H1 (cell line): ENCODE results near the gene TCF7L1. TPM values are rescaled to one million over a fixed set of nuclear protein-coding genes. Genes with fewer than 3 reads are reported as not detected.

Experiments
- CTCF ChIA-PET: fragments of 300-600 bp; sonication (Branson Sonifier 250); formaldehyde crosslinking; loops from one replicate; lab custom pipeline; 2021; ENCODE audit not compliant: partially characterized antibody; lab: Charles Lee
- POLR2A ChIA-PET: fragments of 300-600 bp; sonication (Branson Sonifier 250); formaldehyde crosslinking; loops from one replicate; lab custom pipeline; 2021; ENCODE audit warnings: inconsistent platforms; ENCODE audit not compliant: partially characterized antibody; lab: Charles Lee
- DNase-seq, 2 experiments: peaks; one replicate each; pipeline versions ENCODE4 v3.0.0 to v3.0.0-alpha.2; 2010 to 2022; ENCODE audit warnings: low spot score in 2 of 2, low read depth in 1 of 2, mixed read lengths in 1 of 2
- FAIRE-seq: peaks from 2 replicates; lab custom pipeline; 2011; peaks lifted over from hg19 to GRCh38; lab: Jason Lieb, UNC
- H2AFZ ChIP-seq: 2 replicates; pipeline ENCODE4 v1.8.1; 2012; ENCODE audit warnings: low read length, inconsistent platforms
- H2AK5ac ChIP-seq: 2 replicates; pipeline ENCODE4 v1.6.1; 2013; ENCODE audit warnings: low read depth, low read length
- H2BK120ac ChIP-seq: replicated peaks from 2 replicates; pipeline ENCODE3; 2013; ENCODE audit warnings: low read depth, low read length, inconsistent platforms
- H2BK12ac ChIP-seq: 2 replicates; pipeline ENCODE4 v1.6.1; 2013; ENCODE audit warnings: low read depth, low read length
- H2BK15ac ChIP-seq: 2 replicates; pipeline ENCODE4 v1.6.1; 2013; ENCODE audit warnings: low read length
- H2BK20ac ChIP-seq: 2 replicates; pipeline ENCODE4 v1.6.1; 2013; ENCODE audit warnings: low read length
- H2BK5ac ChIP-seq: 2 replicates; pipeline ENCODE4 v1.6.1; 2013; ENCODE audit warnings: low read depth, low read length
- H3K14ac ChIP-seq: 2 replicates; pipeline ENCODE4 v1.6.1; 2013; ENCODE audit warnings: inconsistent platforms; ENCODE audit not compliant: insufficient read length
- H3K18ac ChIP-seq: 2 replicates; pipeline ENCODE4 v1.6.1; 2013; ENCODE audit warnings: low read length; ENCODE audit errors: extremely low read depth
- H3K23ac ChIP-seq: 2 replicates; pipeline ENCODE4 v1.6.1; 2013; ENCODE audit warnings: inconsistent platforms; ENCODE audit not compliant: insufficient read length
- H3K23me2 ChIP-seq: 2 replicates; pipeline ENCODE4 v1.6.1; 2013; ENCODE audit warnings: low read depth, low read length
- H3K27ac ChIP-seq: 2 replicates; pipeline ENCODE4 v1.6.1; 2011; ENCODE audit warnings: low read depth, low read length, inconsistent platforms
- H3K27me3 ChIP-seq, 4 experiments: replicated peaks in 1 of 4; 1 replicate in 1 of 4; 2 replicates in 3 of 4; pipeline versions ENCODE4 v1.6.1 to v1.8.1; 2011 to 2013; ENCODE audit warnings: low read length in 3 of 4, mild to moderate bottlenecking in 3 of 4, inconsistent platforms in 2 of 4, mixed read lengths in 2 of 4, moderate library complexity in 1 of 4; ENCODE audit not compliant: control insufficient read depth in 3 of 4, insufficient read depth in 3 of 4; ENCODE audit errors: extremely low read depth in 1 of 4
- H3K36me3 ChIP-seq, 4 experiments: 2 replicates each; pipeline versions ENCODE4 v1.6.1 to v1.8.1; 2011 to 2013; ENCODE audit warnings: mild to moderate bottlenecking in 4 of 4, low read length in 3 of 4, moderate library complexity in 2 of 4, control low read depth in 1 of 4, inconsistent platforms in 1 of 4; ENCODE audit not compliant: insufficient read depth in 4 of 4, control insufficient read depth in 2 of 4
- H3K4ac ChIP-seq: replicated peaks from 2 replicates; pipeline ENCODE3; 2013; ENCODE audit warnings: low read length, low read depth, mixed read lengths, inconsistent platforms; ENCODE audit not compliant: insufficient read length
- H3K4me1 ChIP-seq, 4 experiments: replicated peaks in 1 of 4; 1 replicate in 1 of 4; 2 replicates in 3 of 4; pipeline versions ENCODE4 v1.6.1 to v1.8.1; 2011 to 2013; ENCODE audit warnings: low read length in 3 of 4, inconsistent platforms in 2 of 4, mixed read lengths in 1 of 4; ENCODE audit not compliant: insufficient read depth in 4 of 4, control insufficient read depth in 3 of 4
- H3K4me2 ChIP-seq, 2 experiments: 2 replicates each; pipeline versions ENCODE4 v1.6.1 to v1.8.1; 2011 to 2013; ENCODE audit warnings: low read depth in 2 of 2, low read length in 2 of 2, control low read depth in 1 of 2, inconsistent platforms in 1 of 2, mild to moderate bottlenecking in 1 of 2; ENCODE audit not compliant: insufficient read depth in 1 of 2
- H3K4me3 ChIP-seq, 4 experiments: fragments of 200-600, 300-600 bp in 1 of 4; sonication (generic), shearing (Covaris generic), sonication (Bioruptor Twin) in 1 of 4; 2 replicates each; pipeline versions ENCODE4 v1.5.1 to v1.8.1; 2011 to 2016; ENCODE audit warnings: low read length in 4 of 4, low read depth in 3 of 4, control low read depth in 2 of 4, inconsistent platforms in 2 of 4, mild to moderate bottlenecking in 2 of 4, mixed read lengths in 1 of 4, moderate library complexity in 1 of 4; ENCODE audit not compliant: insufficient read depth in 2 of 4; ENCODE audit errors: extremely low read depth in 1 of 4
- H3K56ac ChIP-seq: replicated peaks from 2 replicates; pipeline ENCODE3; 2013; ENCODE audit warnings: low read depth, mild to moderate bottlenecking, mixed read lengths, low read length, inconsistent platforms; ENCODE audit not compliant: insufficient read length
- H3K79me1 ChIP-seq: 2 replicates; pipeline ENCODE4 v1.6.1; 2013; ENCODE audit warnings: low read depth, low read length, control low read depth
- H3K79me2 ChIP-seq, 2 experiments: 2 replicates each; pipeline versions ENCODE4 v1.6.1 to v1.8.1; 2012 to 2013; ENCODE audit warnings: low read length in 2 of 2, mild to moderate bottlenecking in 2 of 2, inconsistent platforms in 1 of 2; ENCODE audit not compliant: insufficient read depth in 2 of 2, control insufficient read depth in 1 of 2
- H3K9ac ChIP-seq, 4 experiments: replicated peaks in 1 of 4; 1 replicate in 1 of 4; 2 replicates in 3 of 4; pipeline versions ENCODE4 v1.6.1 to v1.8.1; 2011 to 2013; ENCODE audit warnings: low read depth in 3 of 4, low read length in 3 of 4, control low read depth in 2 of 4, mild to moderate bottlenecking in 2 of 4, moderate library complexity in 2 of 4, inconsistent platforms in 1 of 4; ENCODE audit errors: extremely low read depth in 1 of 4
- H3K9me3 ChIP-seq, 2 experiments: 2 replicates each; pipeline versions ENCODE4 v1.6.1 to v1.8.1; 2012 to 2013; ENCODE audit warnings: mild to moderate bottlenecking in 2 of 2, moderate library complexity in 2 of 2, control low read depth in 1 of 2, inconsistent platforms in 1 of 2, low read depth in 1 of 2, low read length in 1 of 2, mixed read lengths in 1 of 2; ENCODE audit not compliant: insufficient read depth in 2 of 2
- H4K20me1 ChIP-seq, 2 experiments: replicated peaks in 1 of 2; 2 replicates each; pipeline versions ENCODE3 to v1.8.1; 2011 to 2013; ENCODE audit warnings: inconsistent platforms in 2 of 2, low read length in 2 of 2, mild to moderate bottlenecking in 1 of 2; ENCODE audit not compliant: insufficient read depth in 2 of 2, control insufficient read depth in 1 of 2
- H4K5ac ChIP-seq: 2 replicates; pipeline ENCODE4 v1.6.1; 2013; ENCODE audit warnings: low read length, low read depth, mixed read lengths, inconsistent platforms; ENCODE audit not compliant: insufficient read length
- H4K8ac ChIP-seq: 2 replicates; pipeline ENCODE4 v1.8.0; 2013; ENCODE audit warnings: mild to moderate bottlenecking, moderate library complexity, low read length, inconsistent platforms; ENCODE audit not compliant: insufficient read depth; ENCODE audit errors: extremely low read depth
- H4K91ac ChIP-seq: replicated peaks from 2 replicates; pipeline ENCODE3; 2013; ENCODE audit warnings: low read length, mixed read lengths, inconsistent platforms; ENCODE audit not compliant: insufficient read length
- BRCA1 ChIP-seq: IDR thresholded peaks from 2 replicates; pipeline ENCODE4 v1.6.1; 2012; ENCODE audit warnings: low read depth, low read length, improper control_type of control experiment
- E2F6 ChIP-seq: IDR thresholded peaks from 2 replicates; pipeline ENCODE4 v1.6.1; 2012; ENCODE audit warnings: inconsistent platforms
- JUN ChIP-seq: IDR thresholded peaks from 2 replicates; pipeline ENCODE4 v1.6.1; 2011; ENCODE audit warnings: low read depth, mild to moderate bottlenecking, improper control_type of control experiment, low read length
- PHF8 ChIP-seq: fragments of 200-600 bp; sonication (generic); conservative IDR thresholded peaks from 2 replicates; pipeline ENCODE4 v1.7.1; 2012; ENCODE audit warnings: low read depth, mild to moderate bottlenecking, inconsistent platforms, low read length, moderate library complexity
- POLR2A ChIP-seq, 2 experiments: IDR thresholded peaks; 1 replicate in 1 of 2; 2 replicates in 1 of 2; pipeline ENCODE4 v1.6.1; 2011; ENCODE audit warnings: low read depth in 2 of 2, low read length in 2 of 2, mild to moderate bottlenecking in 2 of 2; ENCODE audit errors: control extremely low read depth in 1 of 2
- RFX5 ChIP-seq: IDR thresholded peaks from 2 replicates; pipeline ENCODE4 v1.6.1; 2011; ENCODE audit warnings: low read depth, low read length, improper control_type of control experiment, borderline replicate concordance
- SIN3A ChIP-seq, 2 experiments: IDR thresholded peaks in 1 of 2; conservative IDR thresholded peaks in 1 of 2; 2 replicates each; pipeline ENCODE4 v1.6.1; 2011 to 2012; ENCODE audit warnings: low read length in 2 of 2, improper control_type of control experiment in 1 of 2, low read depth in 1 of 2, mild to moderate bottlenecking in 1 of 2
- SP4 ChIP-seq: IDR thresholded peaks from 2 replicates; pipeline ENCODE4 v1.6.1; 2012; ENCODE audit warnings: low read length, inconsistent platforms
- TAF1 ChIP-seq: IDR thresholded peaks from 2 replicates; pipeline ENCODE4 v1.6.1; 2011; ENCODE audit warnings: mild to moderate bottlenecking, low read depth, low read length
- WGBS, 2 experiments: shearing (Covaris generic) in 1 of 2; methylation state at CpG; one replicate each; pipeline versions ENCODE4 v1.1.6 to v1.1.7; 2013 to 2015; ENCODE audit warnings: low lambda C conversion rate in 2 of 2, mixed read lengths in 2 of 2, inconsistent platforms in 1 of 2, low coverage in 1 of 2, missing lambda C conversion rate in 1 of 2; ENCODE audit not compliant: insufficient replicate concordance in 2 of 2, insufficient coverage in 1 of 2, insufficient read length in 1 of 2; ENCODE audit errors: extremely low coverage in 1 of 2, missing lambda C conversion rate in 1 of 2; 5-methylcytosine and 5-hydroxymethylcytosine counted together
- polyA plus RNA-seq, 7 experiments: library from polyadenylated mRNA; depleted of rRNA in 3 of 7; stranded (reverse) in 5 of 7; unstranded in 2 of 7; fragments of >200 nt in 5 of 7; fragments of 200-250 nt in 2 of 7; gene quantifications; 1 replicate in 5 of 7; 2 replicates in 1 of 7; 4 replicates in 1 of 7; pipeline versions ENCODE4 v1.2.1 to v1.2.3, GENCODE V29; 2011 to 2013; ENCODE audit warnings: missing spikeins in 2 of 7, mixed read lengths in 2 of 7
- total RNA-seq: library from RNA; stranded (reverse); fragmentation: NEBNext Ultra II Directional; extraction: Animal tissue kit (Norgen Biotek cat#: 25700); gene quantifications from 2 replicates; pipeline ENCODE4 v1.2.1, GENCODE V29; 2021

Gene TCF7L1
- total and polyA plus RNA-seq, 2 of the 8 experiments (the other 6 are each of a cell fraction or from before 2014, with no cell fraction given) = 27.5 to 108 TPM

- Histone ChIP-seq H3K4ac (peak within 1 kb of the TSS; percentile 95), H3K79me2 (peaks cover 9 to 24% of the 10 kb centered on the region in 2 experiments), H4K91ac (peak within 1 kb of the TSS; percentile 88), H3K56ac (peak within 1 kb of the TSS; percentile 93), H3K4me1 (peaks cover 0 to 13% (median 7%) of the 10 kb centered on the region in 4 experiments; a peak in 6 of 7 replicates), H4K20me1 (peaks cover 0 to 9% of the 10 kb centered on the region in 2 experiments), H3K23ac (no peak within 1 kb of the TSS), H2BK120ac (peak within 1 kb of the TSS; percentile 91), H3K27me3 (no peaks in the 10 kb centered on the region; a peak in 1 of 7 replicates), H4K5ac (peak within 1 kb of the TSS; percentile 97), H3K14ac (peak within 1 kb of the TSS; percentile 18), H3K18ac (peak within 1 kb of the TSS; percentile 100), H4K8ac (peak within 1 kb of the TSS; percentile 99), H3K9ac (peak within 1 kb of the TSS; percentile 90 to 99 (median 98)), H3K4me2 (peak within 1 kb of the TSS; percentile 86 to 99), H2AK5ac (peak within 1 kb of the TSS; percentile 71; the same call in 1 of the 2 replicates), H2BK5ac (peak within 1 kb of the TSS; percentile 100), H3K79me1 (peaks cover 17% of the 10 kb centered on the region), H3K23me2 (peaks cover 17% of the 10 kb centered on the region), H3K4me3 (peak within 1 kb of the TSS; percentile 61 to 96 (median 84)), H3K9me3 (no peaks in the 10 kb centered on the region), H2BK12ac (peak within 1 kb of the TSS; percentile 99), H2AFZ (peak within 1 kb of the TSS; percentile 53), H3K27ac (peak within 1 kb of the TSS; percentile 99), H3K36me3 (peaks cover 11 to 23% (median 15%) of the 10 kb centered on the region in 4 experiments), H2BK20ac (no peak within 1 kb of the TSS), H2BK15ac (peak within 1 kb of the TSS; percentile 100)
- no peak for FAIRE-seq
- POLR2A ChIA-PET = interaction anchor here (0.8 to 6.2 kb wide), 21 partner anchors 8 to 262 kb away, joined by 3 to 70 read pairs (median 6); partner anchors contain the start of genes ELMOD3, GGCX, MAT2A and RETSAT
- DNase-seq = peak; percentile 58 to 94
- CTCF ChIA-PET = interaction anchor here (0.6 to 2.2 kb wide), 5 partner anchors 28 to 266 kb away, joined by 3 to 8 read pairs (median 3); no protein-coding TSS in a partner anchor
- 1% methylated on average over 47 of the region's 57 CpGs; no CpG with 5 or more reads in 1 of the 2 experiments for WGBS, 2 experiments
- peak; percentile 99 to 100 for TF ChIP-seq POLR2A (IDR thresholded peaks at IDR 0.05; ENCODE audit: control extremely low read depth in 1 of 2, low read depth in 2 of 2, low read length in 2 of 2)
- TF ChIP-seq BRCA1 = peak; percentile 88
- no peak for TF ChIP-seq JUN
- peak; percentile 99 for TF ChIP-seq PHF8
- TF ChIP-seq RFX5 = no peak
- 0 out of 2 replicates have a peak, but pooled peaks have one; percentile 38 for TF ChIP-seq SP4
- peak; percentile 54 to 66; a peak in 1 of 4 replicates for TF ChIP-seq SIN3A (conservative IDR thresholded peaks at IDR 0.05 in 1 of 2, IDR thresholded peaks at IDR 0.05 in 1 of 2; ENCODE audit: low read depth in 1 of 2, low read length in 2 of 2)
- peak; percentile 52; the same call in 1 of the 2 replicates for TF ChIP-seq E2F6
- TF ChIP-seq TAF1 = peak; percentile 98
These were observed 194.8 kb downstream of the TCF7L1 start, which contains the start of gene TGOLN2 for GRCh38 chr2:85327822-85328617. Gene TGOLN2 (minus strand): TSS chr2:85327989. CDS start chr2:85327962, 27 bp downstream.
